ENCODE results near the gene GDF7. TPM values are rescaled to one million over a fixed set of nuclear protein-coding genes. Genes with fewer than 3 reads are reported as not detected.

Gene GDF7
- polyA plus RNA-seq, 1 donor (not counting 4 experiments of a cell fraction or from before 2014, with no cell fraction given), result not detected

DNA sequence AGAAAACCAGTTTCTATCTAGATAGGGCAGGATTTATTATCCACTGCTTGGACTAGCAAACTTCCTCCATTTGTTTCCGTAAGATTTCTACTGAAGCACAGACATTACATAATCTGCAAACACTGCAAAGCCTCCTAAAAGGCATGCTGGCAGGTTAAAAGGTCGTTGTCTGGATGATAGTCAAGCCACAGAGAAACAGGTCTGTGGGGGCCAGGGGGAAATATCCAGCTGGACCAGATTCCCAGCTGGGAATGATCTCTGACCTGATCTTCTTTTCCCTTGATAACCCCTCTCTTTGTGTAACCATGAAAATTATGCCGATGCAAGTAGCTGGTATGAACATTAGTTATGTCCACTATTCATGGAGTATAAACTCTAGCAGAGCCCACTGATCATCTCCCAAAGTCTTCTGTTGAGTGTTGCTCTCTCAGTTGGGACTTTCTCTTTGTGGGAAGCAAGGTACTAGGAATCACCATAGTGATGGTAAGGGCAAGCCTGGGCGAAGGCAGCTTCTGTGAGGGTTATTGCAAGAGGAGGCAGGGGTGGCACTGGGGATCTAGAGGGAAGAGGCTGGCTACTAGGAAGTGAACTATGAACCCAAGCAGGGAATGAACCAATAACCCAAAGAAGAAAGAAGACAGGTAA, 61.3 kb downstream of the GDF7 start:
- H3K36me3 ChIP-seq (ENCODE audit: control insufficient read depth in 2 of 2, extremely low read depth in 1 of 2, insufficient read depth in 2 of 2, low read length in 2 of 2), result no peaks in the 10 kb centered on the region
- no peaks in the 10 kb centered on the region for H3K9me1 ChIP-seq (ENCODE audit: control insufficient read depth, extremely low read depth, insufficient read depth, low read length)
- DNase-seq (ENCODE audit: low read depth, low spot score) (no peak), FAIRE-seq (peak; percentile 90)
- no peak overlapping the region for H3K4me2 ChIP-seq (ENCODE audit: control insufficient read depth, extremely low read depth, insufficient read depth, low read depth, low read length)
- no peaks in the 10 kb centered on the region for H3K79me2 ChIP-seq (ENCODE audit: control insufficient read depth, insufficient read depth, low read length)
- no peak overlapping the region for H3K9ac ChIP-seq (ENCODE audit: control insufficient read depth, extremely low read depth, insufficient read depth, low read length)
- no peaks in the 10 kb centered on the region for H3K9me3 ChIP-seq (ENCODE audit: control insufficient read depth, low read depth, low read length)
- peaks cover 12% of the 10 kb centered on the region for H3K4me1 ChIP-seq (ENCODE audit: control insufficient read depth, extremely low read depth, insufficient read depth, low read length)
- no peak overlapping the region for H2AFZ ChIP-seq (ENCODE audit: control insufficient read depth, low read length)
- H3K27ac ChIP-seq (ENCODE audit: control insufficient read depth, insufficient read depth, low read length), result no peak overlapping the region
- no peak overlapping the region for H3K4me3 ChIP-seq (ENCODE audit: control insufficient read depth in 2 of 3, extremely low read depth in 1 of 3, insufficient read depth in 2 of 3, low read depth in 1 of 3, low read length in 3 of 3)
- no peaks in the 10 kb centered on the region for H4K20me1 ChIP-seq (ENCODE audit: control insufficient read depth, extremely low read depth, insufficient read depth, low read length)
- dilution Hi-C loops (cut with MboI; ENCODE audit: extremely low pct_ligation_motif_present, low sequenced_read_pairs), result no loop called here
- no peaks in the 10 kb centered on the region for H3K27me3 ChIP-seq (ENCODE audit: control insufficient read depth, extremely low read depth, insufficient read depth, low read length)
- no peak for TF ChIP-seq EZH2 (IDR thresholded peaks at IDR 0.05; ENCODE audit: low read length)
- TF ChIP-seq, protein P1, sequence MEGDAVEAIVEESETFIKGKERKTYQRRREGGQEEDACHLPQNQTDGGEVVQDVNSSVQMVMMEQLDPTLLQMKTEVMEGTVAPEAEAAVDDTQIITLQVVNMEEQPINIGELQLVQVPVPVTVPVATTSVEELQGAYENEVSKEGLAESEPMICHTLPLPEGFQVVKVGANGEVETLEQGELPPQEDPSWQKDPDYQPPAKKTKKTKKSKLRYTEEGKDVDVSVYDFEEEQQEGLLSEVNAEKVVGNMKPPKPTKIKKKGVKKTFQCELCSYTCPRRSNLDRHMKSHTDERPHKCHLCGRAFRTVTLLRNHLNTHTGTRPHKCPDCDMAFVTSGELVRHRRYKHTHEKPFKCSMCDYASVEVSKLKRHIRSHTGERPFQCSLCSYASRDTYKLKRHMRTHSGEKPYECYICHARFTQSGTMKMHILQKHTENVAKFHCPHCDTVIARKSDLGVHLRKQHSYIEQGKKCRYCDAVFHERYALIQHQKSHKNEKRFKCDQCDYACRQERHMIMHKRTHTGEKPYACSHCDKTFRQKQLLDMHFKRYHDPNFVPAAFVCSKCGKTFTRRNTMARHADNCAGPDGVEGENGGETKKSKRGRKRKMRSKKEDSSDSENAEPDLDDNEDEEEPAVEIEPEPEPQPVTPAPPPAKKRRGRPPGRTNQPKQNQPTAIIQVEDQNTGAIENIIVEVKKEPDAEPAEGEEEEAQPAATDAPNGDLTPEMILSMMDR (optimal IDR thresholded peaks at IDR 0.05 in 1 of 3, IDR thresholded peaks at IDR 0.05 in 1 of 3, conservative IDR thresholded peaks at IDR 0.05 in 1 of 3; ENCODE audit: extremely low read depth in 1 of 3, insufficient read depth in 2 of 3, low read length in 3 of 3), result no peak

Other genes with a start within 250 kb of the GDF7 start
- 23.6 to 28.3 TPM (median 25.3 TPM) in 3 replicates for gene RHOB, start 220.1 kb upstream of the GDF7 start, polyA plus RNA-seq
- gene HS1BP3, start 16.0 kb upstream of the GDF7 start, polyA plus RNA-seq, result 18.5 to 21.2 TPM (median 20.7 TPM) in 3 replicates
- 16.3 to 22.7 TPM (median 18.6 TPM) in 3 replicates for gene LDAH, start 156.0 kb downstream of the GDF7 start, polyA plus RNA-seq